Fibroblast of skin of abdomen (primary cell): ENCODE measurements around the gene MFSD6L. TPM values are rescaled to one million over a fixed set of nuclear protein-coding genes. Genes with fewer than 3 reads are reported as not detected.

Experiments used
- DNase-seq: peaks from one replicate; pipeline ENCODE4 v3.0.0-alpha.2; 2013
- polyA plus RNA-seq, 2 experiments: library from polyadenylated mRNA; unstranded; fragments of 120-200 nt; gene quantifications; one replicate each; pipeline ENCODE4 v1.2.1, GENCODE V29; 2013; ENCODE audit not compliant: insufficient read length in 2 of 2

The MFSD6L gene, protein sequence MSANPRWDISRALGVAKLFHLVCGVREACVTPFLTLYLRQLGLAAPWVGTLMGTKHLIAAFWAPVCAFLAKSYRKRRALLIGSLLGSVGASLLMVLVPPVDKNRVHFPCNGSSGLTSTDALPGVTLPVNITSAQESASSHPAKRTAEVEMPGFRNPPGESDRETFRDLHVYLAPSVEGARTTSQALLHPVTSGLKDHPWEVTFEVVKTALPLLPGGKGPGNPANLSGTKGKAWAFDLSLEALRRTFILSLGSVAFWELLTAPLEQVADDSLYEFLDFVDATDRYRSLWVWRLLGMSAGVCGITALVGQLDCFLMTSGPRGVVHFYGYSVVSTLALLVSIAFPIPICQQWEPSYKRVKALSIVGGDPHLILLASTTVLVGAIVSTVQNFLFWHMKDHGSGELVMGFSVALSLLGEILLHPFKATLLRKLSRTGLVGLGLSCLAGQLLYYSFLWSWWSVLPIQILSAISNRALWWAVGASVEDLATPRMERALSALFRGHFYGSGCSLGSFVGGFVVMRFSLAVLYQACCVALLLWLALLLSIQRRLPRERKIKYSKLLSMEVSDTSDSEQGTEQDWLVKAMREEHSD
- not detected for polyA plus RNA-seq (2013, experiment 1 of 2; ENCODE audit: insufficient read length)
- not detected for polyA plus RNA-seq (2013, experiment 2 of 2; ENCODE audit: insufficient read length)

DNA sequence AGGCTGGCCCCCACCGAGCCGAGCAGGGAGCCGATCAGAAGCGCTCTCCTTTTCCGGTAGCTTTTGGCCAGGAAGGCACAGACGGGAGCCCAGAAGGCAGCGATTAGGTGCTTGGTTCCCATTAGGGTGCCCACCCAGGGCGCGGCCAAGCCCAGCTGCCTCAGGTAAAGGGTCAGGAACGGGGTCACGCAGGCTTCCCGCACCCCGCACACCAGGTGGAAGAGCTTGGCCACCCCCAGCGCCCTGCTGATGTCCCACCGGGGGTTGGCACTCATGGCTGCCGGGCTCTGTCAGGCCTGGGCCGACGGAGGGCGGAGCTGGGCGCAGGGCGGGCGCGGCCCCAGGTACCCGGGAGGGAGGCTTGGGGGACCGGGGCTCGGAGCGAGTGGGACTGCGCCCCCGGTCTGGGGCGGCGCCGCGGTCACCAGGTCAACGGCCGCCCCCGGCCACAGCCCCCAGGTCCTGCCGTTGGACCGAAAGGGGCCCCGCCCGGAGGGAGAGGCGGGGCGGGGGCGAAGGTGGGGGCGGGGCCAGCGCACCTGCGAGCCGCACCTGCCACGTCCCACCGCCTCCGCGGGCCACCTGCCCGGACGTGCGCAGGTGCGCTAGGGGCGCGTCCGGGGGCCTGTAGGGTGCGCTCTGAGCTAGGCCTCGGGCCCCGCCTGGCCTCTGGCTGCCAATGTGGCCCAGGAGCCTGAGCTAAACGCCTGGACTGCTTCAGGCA, at the start of gene MFSD6L:
Gene MFSD6L, minus strand, starts transcription at position 520 of the 724 bp plus-strand sequence. Its CDS starts 245 bp downstream, at position 275.
- DNase-seq = no peak

DNA sequence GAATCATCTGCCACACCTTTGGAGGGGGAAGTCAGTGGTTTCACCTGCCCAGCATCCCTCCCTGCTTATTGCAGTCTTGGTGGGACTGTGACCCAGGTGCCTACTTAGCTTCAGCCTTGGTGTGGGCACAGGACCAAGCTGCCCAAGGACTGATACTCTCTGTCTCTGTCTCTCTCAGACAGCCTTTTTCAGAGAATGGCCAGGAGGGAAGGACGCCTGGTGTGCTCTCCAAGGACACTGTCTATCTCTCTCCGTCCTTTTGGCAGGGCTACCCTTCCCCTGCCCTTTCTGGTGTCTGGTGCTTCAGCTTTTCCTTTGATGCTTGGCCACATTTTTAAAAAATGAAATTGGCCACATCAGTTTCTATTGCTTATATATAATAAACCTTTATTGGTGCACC, 48.7 kb upstream of the MFSD6L start:
- DNase-seq = no peak

DNA sequence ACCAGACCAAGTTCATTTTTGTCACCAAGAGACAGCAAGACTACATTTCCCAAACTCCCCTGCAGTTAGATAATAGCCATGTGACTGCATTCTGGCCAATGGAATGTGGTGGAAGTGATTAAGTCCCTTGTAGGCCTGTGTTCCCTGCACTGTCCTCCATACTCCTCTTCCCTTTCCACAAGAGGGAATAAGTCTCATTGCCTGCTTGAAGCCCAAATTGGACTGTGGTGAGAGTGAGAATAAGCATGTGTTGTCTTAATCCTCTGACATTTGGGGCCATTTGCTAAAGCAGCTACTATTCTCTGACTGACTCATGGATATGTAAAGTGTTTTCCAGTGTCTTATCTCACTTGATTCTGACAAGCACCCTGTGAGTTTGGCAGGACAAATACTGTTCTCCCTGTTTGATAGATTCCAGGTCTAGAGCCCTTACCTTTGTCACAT, 47.6 kb upstream of the MFSD6L start:
- DNase-seq = peak; percentile 36

DNA sequence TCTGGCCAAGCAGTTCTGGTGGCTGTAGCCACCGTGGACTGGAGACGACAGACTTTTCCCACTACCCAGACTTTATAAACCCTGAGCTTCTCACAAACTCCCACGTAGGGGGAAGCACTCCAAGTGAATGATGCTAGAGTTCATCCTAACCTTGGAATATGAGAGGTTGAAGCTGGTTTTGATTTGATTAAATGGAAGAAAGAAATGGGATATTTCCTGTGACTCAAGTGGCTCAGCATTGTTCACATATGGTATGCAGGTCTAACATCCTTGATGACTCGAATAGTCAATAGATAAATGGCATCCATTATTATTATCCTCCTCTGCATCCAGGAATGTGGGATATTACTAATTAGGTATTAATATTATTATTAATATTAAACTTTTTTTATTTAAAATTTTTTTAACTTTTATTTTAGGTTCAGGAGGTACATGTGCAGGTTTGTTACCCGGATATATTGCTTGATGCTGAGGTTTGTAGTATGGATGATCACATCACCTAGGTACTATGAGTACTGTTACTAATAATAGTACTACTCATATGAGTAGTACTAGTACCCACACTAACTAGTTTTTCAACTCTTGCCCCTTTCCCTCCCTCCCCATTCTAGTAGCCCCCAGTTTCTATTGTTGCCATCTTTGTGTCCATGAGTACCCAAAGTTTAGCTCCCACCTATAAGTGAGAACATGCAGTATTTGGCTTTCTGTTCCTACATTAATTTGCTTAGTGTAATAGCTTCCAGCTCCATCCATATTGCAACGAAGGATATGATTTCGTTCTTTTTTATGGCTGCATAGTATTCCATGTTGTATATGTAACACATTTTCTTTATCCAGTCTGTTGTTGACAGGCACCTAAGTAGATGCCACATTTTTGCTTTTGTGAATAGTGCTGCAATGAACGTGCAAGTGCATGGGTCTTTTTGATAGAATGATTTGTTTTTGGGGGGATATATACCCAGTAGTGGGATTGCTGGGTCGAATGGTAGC, 45.4 kb upstream of the MFSD6L start:
- DNase-seq = peak; percentile 43

DNA sequence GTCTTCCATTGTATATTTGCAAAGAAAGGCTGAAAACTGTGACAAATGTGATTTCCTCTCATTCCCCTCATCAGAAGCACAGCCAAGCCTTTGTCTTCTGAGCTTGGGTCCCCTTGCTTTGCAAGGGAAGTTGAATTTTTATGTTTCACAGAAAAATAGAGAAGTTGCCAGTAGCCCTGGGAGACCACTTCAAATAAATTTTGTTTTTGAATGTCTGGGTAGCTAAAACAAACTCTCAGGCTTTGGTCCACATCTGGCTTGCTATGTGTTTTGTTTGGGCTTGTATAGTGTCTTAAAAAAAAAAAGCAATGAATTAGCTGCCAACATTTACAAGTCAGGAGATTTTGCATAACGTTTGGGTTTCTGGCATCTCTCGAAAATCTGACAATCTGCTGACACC, 44.2 kb upstream of the MFSD6L start:
- no peak for DNase-seq

DNA sequence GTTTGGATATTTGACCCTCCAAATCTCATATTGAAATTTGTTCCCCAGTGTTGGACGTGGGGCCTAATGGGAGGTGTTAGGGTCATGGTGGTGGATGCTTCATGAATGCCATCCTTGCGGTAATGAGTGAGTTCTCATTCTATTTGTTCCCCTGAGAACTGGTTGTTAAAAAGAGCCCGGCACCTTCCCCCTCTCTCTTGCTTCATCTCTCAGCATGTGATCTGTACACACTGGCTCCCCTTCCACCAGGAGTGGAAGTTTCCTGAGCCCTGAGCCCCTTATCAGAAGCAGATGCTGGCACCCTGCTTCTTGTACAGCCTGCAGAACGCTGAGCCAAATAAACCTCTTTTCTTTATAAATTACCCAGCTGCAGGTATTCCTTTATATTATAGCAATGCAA, 42.7 kb upstream of the MFSD6L start:
- no peak for DNase-seq

DNA sequence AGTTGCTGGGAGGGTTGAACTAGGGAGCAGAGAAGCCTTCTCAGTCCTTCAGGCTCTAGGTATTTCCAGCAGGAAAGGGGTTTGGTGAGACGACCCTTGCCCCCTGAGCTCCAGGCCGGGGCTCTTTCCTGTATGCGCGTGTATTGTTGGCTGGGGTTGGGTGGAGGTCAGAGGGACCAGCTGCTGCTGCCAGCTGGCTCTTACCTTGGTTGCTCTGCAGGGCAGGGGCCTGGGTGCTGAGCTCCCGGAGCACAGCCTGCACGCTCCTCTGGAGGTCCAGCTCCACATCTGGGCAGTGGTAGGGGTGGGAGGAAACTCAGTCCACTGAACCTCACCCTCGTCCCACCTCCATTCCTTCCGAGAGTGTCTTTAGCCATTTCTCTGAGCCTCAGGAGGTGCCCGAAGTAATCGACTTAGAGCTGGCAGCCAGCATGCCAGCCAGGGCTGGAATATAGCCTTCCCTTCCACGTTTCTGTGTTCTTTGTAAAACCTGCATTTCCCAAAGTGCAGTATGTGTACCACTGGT, 40.3 kb upstream of the MFSD6L start:
- no peak for DNase-seq

DNA sequence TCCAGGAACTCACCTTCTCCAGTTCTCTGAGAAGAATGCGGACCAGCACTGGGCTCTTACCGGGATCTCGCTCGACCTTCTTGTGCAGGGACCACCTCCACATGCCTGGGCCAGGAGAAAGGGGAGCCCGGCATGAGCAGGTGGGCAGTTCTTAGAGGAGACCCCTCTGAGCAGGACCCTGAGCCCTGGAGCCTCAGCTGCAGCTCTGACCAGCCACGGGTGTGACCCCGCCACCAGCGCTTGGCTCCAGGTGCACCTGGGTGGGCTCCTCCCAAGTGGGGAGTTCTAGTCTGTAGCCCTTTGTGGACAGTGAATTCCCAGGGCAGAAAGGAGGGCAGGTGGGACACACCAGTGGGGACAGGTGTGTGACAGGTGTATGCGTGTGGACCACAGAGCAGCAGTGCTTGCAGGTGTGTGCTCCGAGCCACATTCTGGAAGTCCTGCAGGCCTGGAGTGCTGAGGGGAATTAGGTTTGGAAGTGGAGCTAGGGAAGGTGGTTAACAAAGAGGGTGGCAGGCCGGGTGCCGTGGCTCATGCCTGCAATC, 39.5 kb upstream of the MFSD6L start:
- DNase-seq = no peak

DNA sequence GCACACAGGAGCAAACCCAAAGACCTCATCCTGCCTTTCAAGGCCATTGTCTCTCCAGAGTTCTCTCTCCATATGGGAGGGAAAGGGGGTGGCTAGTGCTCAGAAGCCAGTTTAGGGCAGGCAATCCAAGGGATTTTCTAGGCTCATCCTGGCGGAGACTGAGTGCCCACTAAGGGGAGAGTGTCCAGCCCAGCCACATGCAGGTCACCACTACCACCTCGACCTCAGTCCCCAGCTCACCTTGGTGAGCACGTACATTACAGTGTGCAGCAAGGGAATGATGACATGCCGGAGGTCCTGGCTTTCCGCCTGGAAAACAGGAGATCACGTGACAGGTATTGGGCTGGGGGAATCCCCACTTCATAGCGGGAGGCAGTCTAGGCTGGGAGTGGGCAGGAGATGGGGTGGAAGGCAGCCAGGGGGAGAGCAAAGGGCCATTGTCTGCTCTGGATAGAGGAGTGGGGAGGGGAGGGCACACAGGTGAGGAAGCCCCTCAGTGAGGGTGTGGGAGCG, 38.5 kb upstream of the MFSD6L start:
- DNase-seq = peak; percentile 32

DNA sequence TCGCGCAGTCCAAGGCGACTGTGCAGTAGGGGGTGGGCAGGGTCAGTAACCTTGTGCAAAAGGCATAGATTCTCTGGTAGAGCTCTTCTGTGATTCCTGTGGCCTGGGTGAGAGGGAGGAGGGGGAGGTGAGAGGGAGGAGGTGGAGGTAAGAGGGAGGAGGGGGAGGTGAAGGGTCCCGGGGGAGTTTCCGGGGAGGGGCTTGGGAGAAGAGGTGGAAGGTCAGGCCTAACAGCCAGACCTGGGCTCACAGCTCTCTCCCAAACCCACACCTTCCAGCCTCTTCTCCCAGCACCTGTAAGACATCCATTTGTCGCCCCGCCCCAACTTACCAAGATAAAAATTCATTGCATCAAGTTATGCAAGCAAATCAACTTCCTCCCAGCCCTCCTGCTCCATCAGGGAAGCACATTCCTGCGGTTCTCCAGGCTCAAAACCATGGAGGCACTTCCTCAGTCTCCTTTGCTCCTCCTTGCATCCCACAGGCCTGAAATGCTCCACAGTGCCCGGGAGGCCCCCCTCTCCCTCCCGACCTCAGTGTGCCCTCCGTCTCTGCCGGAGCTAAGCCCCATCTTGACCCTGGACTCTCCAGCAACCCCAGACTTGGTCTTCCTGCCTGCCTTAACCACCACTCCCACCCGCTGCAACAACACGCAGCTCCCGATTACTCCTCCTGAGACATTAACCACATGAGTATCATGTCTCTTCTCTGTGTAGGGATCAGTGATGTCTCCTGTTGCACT, 37.8 kb upstream of the MFSD6L start:
- peak; percentile 31 for DNase-seq

DNA sequence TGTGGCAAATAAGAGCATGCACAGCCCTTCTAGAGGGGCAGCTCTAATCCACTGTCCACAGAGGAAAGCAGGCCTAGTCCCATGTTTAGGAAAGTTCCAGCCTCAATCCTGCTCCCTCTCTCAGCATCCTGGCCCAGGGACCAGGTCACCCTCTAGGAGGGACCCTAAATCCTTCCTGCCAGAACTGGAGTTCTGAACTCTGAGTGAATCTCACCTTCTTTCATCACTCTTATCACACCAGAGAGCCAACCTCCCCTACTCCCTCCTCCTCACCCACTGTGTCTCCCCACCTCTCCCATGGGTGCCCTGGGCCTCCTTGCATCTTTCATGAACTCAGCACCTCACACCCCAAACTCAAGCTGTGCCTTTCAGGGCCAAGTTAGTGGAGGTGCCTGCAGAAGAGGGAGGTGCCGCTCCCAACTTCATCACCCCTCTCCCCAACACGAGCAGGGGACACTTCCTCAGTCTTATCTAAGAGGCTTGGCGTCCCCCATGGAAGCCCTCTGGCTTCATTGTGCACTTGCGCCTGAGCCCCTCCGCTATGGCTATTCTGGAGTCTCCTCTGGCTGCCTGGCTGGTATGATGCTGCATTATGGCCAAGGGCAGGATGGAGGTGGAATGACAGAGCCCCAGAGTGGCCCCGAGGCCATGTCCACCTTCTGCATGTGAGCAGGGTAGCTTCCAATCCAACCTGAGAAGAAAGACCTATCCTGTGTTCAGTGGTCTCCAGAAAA, 36.6 kb upstream of the MFSD6L start:
- no peak for DNase-seq

DNA sequence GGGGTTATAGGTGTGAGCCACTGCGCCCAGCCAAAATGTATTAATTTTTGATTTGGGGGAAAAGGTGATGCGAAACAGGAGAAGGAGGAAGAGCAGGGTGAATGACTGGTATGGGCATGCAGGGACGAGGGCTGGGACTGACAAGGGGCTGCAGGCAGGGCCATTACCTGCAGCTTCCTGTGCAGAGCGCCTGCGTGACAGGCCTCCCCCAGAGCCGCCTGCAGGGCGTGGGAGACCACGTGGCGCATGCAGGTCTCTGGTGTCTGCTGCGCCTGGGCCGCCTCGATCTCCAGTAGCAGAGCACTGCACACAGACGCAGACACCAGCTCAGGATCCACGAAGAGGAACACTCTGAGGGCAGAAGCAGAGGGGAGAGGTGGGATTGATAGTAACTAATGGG, 35.9 kb upstream of the MFSD6L start:
- no peak for DNase-seq

DNA sequence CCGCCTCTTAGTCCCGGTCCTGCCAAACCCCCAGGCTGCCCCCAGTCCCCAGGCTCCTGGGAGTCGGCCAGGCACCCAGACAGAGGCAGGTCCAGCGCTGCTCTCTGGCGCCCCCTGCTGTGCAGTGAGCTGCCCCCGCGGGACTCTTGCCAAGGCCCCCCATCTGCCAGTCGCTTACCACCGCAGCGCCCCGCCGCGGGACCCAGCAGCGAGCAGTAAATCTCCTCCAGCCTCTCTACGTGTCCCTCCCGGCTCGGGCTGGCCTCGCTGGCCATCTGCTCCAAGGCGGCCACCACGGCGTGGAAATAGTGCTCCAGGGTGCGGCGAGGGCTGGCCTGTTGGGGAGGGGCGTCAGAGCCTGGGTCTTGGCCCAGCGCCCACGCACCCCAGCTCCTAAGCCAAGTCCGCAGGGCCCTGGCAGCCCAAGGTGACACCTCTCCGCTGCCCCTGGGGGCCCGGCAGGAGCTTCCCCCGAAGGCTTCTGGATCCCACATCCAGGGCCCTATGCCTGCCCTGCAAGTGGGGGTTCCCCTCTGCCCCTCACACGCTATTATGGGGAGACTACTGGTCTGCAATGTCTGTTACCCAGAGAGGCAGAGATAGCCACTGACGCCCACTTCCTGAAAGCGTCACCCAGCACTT, 33.7 kb upstream of the MFSD6L start:
- DNase-seq = no peak

DNA sequence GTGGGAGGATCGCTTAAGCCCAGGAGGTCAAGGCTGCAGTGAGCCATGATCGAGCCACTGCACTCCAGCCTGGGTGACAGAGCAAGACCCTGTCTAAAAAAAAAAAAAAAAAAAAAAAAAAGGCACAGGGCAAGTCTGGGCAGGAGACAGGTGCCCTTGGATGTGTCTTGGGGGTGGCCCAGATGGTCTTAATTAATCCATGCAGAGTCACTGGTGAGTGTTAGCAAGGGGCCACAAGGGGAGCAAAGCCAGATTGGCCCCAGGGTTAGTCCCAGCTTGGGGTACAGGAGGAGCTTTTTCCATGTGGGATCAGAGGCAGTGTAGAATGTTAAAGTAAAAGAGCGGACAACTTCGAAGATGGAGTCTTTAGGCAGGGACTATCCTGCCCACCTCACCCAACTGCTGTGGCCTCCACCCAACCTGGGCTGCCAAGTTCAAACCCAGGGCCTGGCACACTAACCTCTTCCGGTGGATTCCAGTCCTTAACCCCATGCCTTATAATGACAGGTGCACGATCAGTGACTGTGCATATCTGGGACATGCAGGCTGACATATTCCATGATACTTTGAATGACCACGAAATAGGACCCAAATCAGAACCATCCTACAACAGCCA, 32.2 kb upstream of the MFSD6L start:
- no peak for DNase-seq

DNA sequence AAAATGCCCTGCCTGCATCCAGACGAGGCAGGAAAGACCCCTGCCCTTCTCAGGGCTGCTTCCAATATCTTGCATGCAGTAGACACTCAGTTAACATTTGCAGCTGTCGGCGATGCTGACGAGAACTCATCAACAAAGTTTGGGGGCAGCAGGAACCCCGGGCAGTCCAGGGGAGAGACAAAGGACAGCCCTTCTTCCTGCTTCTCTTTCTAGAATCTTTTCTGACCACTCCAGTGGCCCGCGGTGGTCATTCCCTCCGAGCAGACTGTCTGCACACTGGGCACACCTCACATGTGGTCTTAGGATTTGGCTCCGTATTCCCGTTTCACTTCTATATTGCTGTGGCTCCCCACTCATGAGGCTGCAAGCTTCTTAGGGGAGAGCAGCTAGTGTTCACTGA, 31.0 kb upstream of the MFSD6L start:
- DNase-seq = no peak

DNA sequence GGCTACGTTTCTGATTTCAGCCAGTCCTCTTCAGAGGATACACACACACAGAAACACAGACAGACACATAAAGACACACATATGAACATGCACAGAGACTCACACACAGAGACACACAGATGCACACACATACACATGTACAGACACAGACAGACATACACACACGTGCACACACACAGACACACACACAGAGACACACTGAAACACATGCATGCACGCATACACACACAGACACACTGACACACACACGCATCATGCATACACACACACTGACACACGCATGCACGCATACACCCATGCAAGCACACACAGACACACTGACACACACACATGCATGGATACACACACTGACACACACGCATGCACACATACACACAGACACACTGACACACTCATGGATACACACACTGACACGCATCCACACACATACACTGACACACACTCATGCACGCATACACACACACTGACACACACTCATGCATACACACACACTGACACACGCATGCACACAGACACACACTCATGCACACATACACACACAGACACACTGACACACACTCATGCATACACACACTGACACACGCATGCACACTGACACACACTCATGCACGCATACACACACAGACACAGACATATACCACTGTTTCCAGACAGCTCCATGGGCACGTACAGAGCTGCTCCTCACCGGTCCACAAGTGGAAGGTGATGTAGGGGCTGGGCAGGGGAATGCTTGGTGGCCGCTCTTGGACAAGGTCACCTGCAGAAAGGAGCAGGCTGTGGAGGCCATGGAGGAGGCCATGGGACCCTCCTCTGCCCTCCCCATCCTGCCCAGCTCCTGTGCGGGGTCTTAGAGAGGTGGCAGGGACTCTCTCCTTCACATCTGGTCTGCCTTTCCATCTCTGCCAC, 30.1 kb upstream of the MFSD6L start:
- no peak for DNase-seq

DNA sequence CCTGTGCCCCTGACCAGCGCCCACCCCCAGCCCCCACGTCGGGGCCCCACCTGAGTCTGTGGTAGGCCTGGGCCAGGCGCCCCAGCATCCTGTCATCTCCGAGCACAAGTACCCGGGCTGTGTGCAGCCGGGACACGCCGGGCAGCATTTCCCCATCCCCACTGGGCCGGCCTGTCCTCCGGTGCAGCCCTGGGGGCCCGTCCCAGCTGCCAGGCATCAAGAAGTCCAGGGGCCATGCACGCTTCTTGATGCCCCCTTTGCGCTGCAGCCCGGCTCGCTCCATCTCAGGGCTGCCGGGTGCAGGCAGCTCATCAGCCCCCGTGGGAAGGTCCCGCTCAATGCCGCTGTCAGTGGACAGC, 29.3 kb upstream of the MFSD6L start:
- no peak for DNase-seq
